ENCODE measurements around the gene HCN1. TPM values are rescaled to one million over a fixed set of nuclear protein-coding genes. Genes with fewer than 3 reads are reported as not detected.
"Not testable (repeated sequence)": the region's sequence is repeated elsewhere in the genome, so short reads cannot be mapped to it uniquely, and the experiment has no call there.

The HCN1 gene
- total RNA-seq, 1 donor: not detected

GRCh38 chr5:45533663-45534062 lies 162.5 kb downstream of the HCN1 start:
- no peaks in the 10 kb centered on the region for H3K9me3 ChIP-seq (ENCODE audit: low read depth, low read length)
- H3K4me1 ChIP-seq (ENCODE audit: insufficient read depth, low read length): no peaks in the 10 kb centered on the region
- H3K27me3 ChIP-seq (ENCODE audit: insufficient read depth, low read length): no peaks in the 10 kb centered on the region
- no peak overlapping the region for H3K4me3 ChIP-seq (ENCODE audit: low read length)

GRCh38 chr5:45532826-45533624 lies 163.2 kb downstream of the HCN1 start:
- H3K4me1 ChIP-seq (ENCODE audit: insufficient read depth, low read length): no peaks in the 10 kb centered on the region
- H3K27me3 ChIP-seq (ENCODE audit: insufficient read depth, low read length): no peaks in the 10 kb centered on the region
- no peak overlapping the region for H3K4me3 ChIP-seq (ENCODE audit: low read length)
- H3K9me3 ChIP-seq (ENCODE audit: low read depth, low read length): no peaks in the 10 kb centered on the region

GRCh38 chr5:45521067-45521466 lies 175.1 kb downstream of the HCN1 start:
- Histone ChIP-seq H3K27me3 (ENCODE audit: insufficient read depth, low read length) (no peaks in the 10 kb centered on the region), H3K4me1 (ENCODE audit: insufficient read depth, low read length) (no peaks in the 10 kb centered on the region), H3K4me3 (ENCODE audit: low read length) (no peak overlapping the region), H3K9me3 (ENCODE audit: low read depth, low read length) (no peaks in the 10 kb centered on the region)

- H3K27me3 ChIP-seq (ENCODE audit: insufficient read depth, low read length): no peaks in the 10 kb centered on the region
- no peaks in the 10 kb centered on the region for H3K9me3 ChIP-seq (ENCODE audit: low read depth, low read length)
- H3K4me3 ChIP-seq (ENCODE audit: low read length): no peak overlapping the region
- H3K4me1 ChIP-seq (ENCODE audit: insufficient read depth, low read length): no peaks in the 10 kb centered on the region
Measured at GRCh38 chr5:45512521-45512920, 183.7 kb downstream of the HCN1 start.

GRCh38 chr5:45509371-45509770 lies 186.8 kb downstream of the HCN1 start:
- H3K9me3 ChIP-seq (ENCODE audit: low read depth, low read length): no peaks in the 10 kb centered on the region
- H3K27me3 ChIP-seq (ENCODE audit: insufficient read depth, low read length): no peaks in the 10 kb centered on the region
- no peak overlapping the region for H3K4me3 ChIP-seq (ENCODE audit: low read length)

GRCh38 chr5:45508135-45508534 lies 188.0 kb downstream of the HCN1 start:
- Histone ChIP-seq H3K9me3 (ENCODE audit: low read depth, low read length) (no peaks in the 10 kb centered on the region), H3K4me3 (ENCODE audit: low read length) (no peak overlapping the region), H3K4me1 (ENCODE audit: insufficient read depth, low read length) (no peaks in the 10 kb centered on the region), H3K27me3 (ENCODE audit: insufficient read depth, low read length) (no peaks in the 10 kb centered on the region)

More at GRCh38 chr5:45509371-45509770, 186.8 kb downstream of the HCN1 start:
- H3K4me1 ChIP-seq (ENCODE audit: insufficient read depth, low read length): no peaks in the 10 kb centered on the region

- no peaks in the 10 kb centered on the region for H3K27me3 ChIP-seq (ENCODE audit: insufficient read depth, low read length)
- H3K4me3 ChIP-seq (ENCODE audit: low read length): no peak overlapping the region
- H3K9me3 ChIP-seq (ENCODE audit: low read depth, low read length): no peaks in the 10 kb centered on the region
- no peaks in the 10 kb centered on the region for H3K4me1 ChIP-seq (ENCODE audit: insufficient read depth, low read length)
Measured at GRCh38 chr5:45507178-45507577, 189.0 kb downstream of the HCN1 start.

GRCh38 chr5:45499006-45499405 lies 197.2 kb downstream of the HCN1 start:
- not testable (repeated sequence) for H3K4me1 ChIP-seq (ENCODE audit: insufficient read depth, low read length); H3K27me3 ChIP-seq (ENCODE audit: insufficient read depth, low read length); H3K9me3 ChIP-seq (ENCODE audit: low read depth, low read length); H3K4me3 ChIP-seq (ENCODE audit: low read length)

GRCh38 chr5:45491368-45491767 lies 204.8 kb downstream of the HCN1 start:
- Histone ChIP-seq H3K4me3 (ENCODE audit: low read length) (no peak overlapping the region), H3K27me3 (ENCODE audit: insufficient read depth, low read length) (no peaks in the 10 kb centered on the region), H3K4me1 (ENCODE audit: insufficient read depth, low read length) (no peaks in the 10 kb centered on the region), H3K9me3 (ENCODE audit: low read depth, low read length) (no peaks in the 10 kb centered on the region)

- no peaks in the 10 kb centered on the region for H3K9me3 ChIP-seq (ENCODE audit: low read depth, low read length)
- no peak overlapping the region for H3K4me3 ChIP-seq (ENCODE audit: low read length)
- no peaks in the 10 kb centered on the region for H3K27me3 ChIP-seq (ENCODE audit: insufficient read depth, low read length)
- H3K4me1 ChIP-seq (ENCODE audit: insufficient read depth, low read length): no peaks in the 10 kb centered on the region
Measured at GRCh38 chr5:45484781-45485180, 211.4 kb downstream of the HCN1 start.

GRCh38 chr5:45454114-45454513 lies 242.1 kb downstream of the HCN1 start:
- no peaks in the 10 kb centered on the region for H3K4me1 ChIP-seq (ENCODE audit: insufficient read depth, low read length)
- no peaks in the 10 kb centered on the region for H3K27me3 ChIP-seq (ENCODE audit: insufficient read depth, low read length)
- no peak overlapping the region for H3K4me3 ChIP-seq (ENCODE audit: low read length)
- H3K9me3 ChIP-seq (ENCODE audit: low read depth, low read length): no peaks in the 10 kb centered on the region

GRCh38 chr5:45444856-45445255 lies 251.3 kb downstream of the HCN1 start:
- H3K4me1 ChIP-seq (ENCODE audit: insufficient read depth, low read length); H3K27me3 ChIP-seq (ENCODE audit: insufficient read depth, low read length); H3K4me3 ChIP-seq (ENCODE audit: low read length); H3K9me3 ChIP-seq (ENCODE audit: low read depth, low read length): not testable (repeated sequence)

GRCh38 chr5:45440466-45440865 lies 255.7 kb downstream of the HCN1 start:
- Histone ChIP-seq H3K27me3 (ENCODE audit: insufficient read depth, low read length) (no peaks in the 10 kb centered on the region), H3K9me3 (ENCODE audit: low read depth, low read length) (no peaks in the 10 kb centered on the region), H3K4me3 (ENCODE audit: low read length) (no peak overlapping the region), H3K4me1 (ENCODE audit: insufficient read depth, low read length) (no peaks in the 10 kb centered on the region)

- Histone ChIP-seq H3K4me1 (ENCODE audit: insufficient read depth, low read length) (no peaks in the 10 kb centered on the region), H3K27me3 (ENCODE audit: insufficient read depth, low read length) (no peaks in the 10 kb centered on the region), H3K4me3 (ENCODE audit: low read length) (no peak overlapping the region), H3K9me3 (ENCODE audit: low read depth, low read length) (peaks cover 13% of the 10 kb centered on the region)
Measured at GRCh38 chr5:45437752-45438151, 258.4 kb downstream of the HCN1 start.

- H3K27me3 ChIP-seq (ENCODE audit: insufficient read depth, low read length): no peaks in the 10 kb centered on the region
- H3K4me3 ChIP-seq (ENCODE audit: low read length): no peak overlapping the region
Measured at GRCh38 chr5:45417285-45417998, 278.7 kb downstream of the HCN1 start.

More at GRCh38 chr5:45417285-45417998, 278.7 kb downstream of the HCN1 start:
- H3K4me1 ChIP-seq (ENCODE audit: insufficient read depth, low read length): no peaks in the 10 kb centered on the region
- H3K9me3 ChIP-seq (ENCODE audit: low read depth, low read length): peaks cover 11% of the 10 kb centered on the region

Measured in mononuclear cell (primary cell).